Activated CD8-positive, alpha-beta memory T cell treated with anti-CD3 and anti-CD28 coated beads for 1 hour (primary cell): Measurements from ENCODE around the gene ZC3H8.
A peak's percentile ranks its signal among the peaks of the same experiment; 100 is the strongest.
"Not testable (repeated sequence)": the region's sequence is repeated elsewhere in the genome, so short reads cannot be mapped to it uniquely, and the experiment has no call there.

Experiments
- DNase-seq, 2 donors: peaks; one replicate each; pipeline ENCODE4 v3.0.0-alpha.2; 2020; ENCODE audit warnings: low read depth in 1 of 2; ENCODE audit errors: extremely low read depth in 1 of 2

ZC3H8 gene

DNA sequence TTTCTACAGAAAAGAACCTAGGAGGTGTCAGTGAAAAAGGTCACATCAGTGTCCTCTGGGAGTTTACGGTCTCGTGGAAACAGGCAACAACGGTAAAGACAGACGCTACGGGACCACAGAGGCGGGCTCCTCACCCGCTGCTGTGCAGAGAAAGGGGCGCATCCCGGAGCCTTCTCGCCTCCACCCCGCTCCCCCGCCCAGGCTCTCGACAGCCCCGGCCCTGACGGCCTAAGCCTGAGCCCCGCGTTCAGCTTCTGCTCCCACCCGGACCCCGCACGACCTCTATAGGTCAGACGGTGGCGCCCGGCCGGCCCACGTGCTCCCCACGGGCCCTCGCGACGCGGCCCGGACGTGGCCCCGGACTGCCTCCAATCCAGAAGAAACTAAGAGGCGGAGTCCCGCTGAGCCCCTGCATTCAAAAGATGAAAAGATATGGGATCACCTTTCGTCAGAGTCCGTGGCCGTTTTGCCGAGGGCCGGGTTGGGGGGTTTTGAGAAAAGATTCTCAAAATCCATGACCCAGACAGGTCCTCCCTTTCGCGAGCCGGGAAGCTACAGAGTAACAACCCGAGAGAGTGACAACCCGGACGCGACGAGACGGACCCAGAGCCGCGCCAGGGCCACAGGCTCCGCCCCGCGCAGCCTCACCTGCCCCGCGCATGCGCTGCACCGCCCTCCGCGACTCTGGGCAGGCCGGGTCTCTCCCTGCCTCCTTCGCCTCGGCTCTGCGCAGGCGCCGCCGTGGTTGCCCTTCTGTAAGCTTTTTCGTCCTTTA, at the start of gene ZC3H8:
ZC3H8 (minus strand) TSS at position 577 of the 775 bp plus-strand sequence; CDS start at position 516, 61 bp downstream.
- peak; percentile 84 to 94 for DNase-seq

DNA sequence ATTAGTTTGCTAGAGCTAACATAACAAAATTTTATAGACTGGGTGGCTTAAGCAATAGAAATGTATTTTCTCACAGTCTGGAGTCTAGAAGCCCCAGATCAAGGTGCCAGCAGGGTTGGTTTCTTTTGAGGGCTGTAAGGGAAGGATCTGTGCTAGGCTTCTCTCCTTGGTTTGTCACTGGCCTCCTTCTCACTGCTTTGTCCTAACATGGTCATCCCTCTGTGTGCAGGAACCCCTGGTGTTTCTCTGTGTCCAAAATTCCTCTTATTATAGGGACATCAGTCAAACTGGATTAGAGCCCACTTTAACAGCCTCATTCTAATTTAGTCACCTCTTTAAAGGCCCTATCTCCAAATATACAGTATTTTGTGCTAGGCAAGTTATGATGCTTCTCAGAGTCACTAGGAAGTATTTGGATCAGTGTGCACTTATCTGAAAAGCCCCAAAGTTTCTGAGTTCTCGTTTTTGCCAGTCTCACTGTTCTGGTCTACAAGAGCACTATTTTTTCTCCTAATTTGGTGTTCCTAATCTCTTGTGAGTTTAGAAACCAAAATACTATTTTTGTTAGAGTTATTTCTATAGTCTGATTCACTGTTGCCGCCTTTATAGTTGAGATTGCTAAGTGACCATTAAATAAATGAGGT, 49.6 kb upstream of the ZC3H8 start:
- no peak for DNase-seq

DNA sequence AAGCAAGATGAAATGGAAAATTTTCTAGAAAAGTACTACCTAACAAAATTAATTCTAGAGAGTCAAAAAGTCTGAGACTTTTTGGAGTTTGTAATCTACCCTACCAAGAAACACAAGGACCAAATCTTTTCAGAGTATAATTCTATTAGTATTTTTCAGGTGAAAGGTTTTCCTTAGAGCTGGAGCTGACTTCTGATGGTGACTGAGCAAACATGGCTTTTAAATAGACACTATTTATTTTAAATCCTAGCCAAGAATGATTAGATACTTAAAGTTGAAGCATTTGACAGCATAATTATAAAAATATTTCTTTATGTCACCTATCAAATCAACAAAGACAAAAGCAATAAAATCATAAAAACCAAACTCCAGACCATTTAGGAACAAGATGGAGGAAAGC, 47.1 kb upstream of the ZC3H8 start:
- DNase-seq = no peak

DNA sequence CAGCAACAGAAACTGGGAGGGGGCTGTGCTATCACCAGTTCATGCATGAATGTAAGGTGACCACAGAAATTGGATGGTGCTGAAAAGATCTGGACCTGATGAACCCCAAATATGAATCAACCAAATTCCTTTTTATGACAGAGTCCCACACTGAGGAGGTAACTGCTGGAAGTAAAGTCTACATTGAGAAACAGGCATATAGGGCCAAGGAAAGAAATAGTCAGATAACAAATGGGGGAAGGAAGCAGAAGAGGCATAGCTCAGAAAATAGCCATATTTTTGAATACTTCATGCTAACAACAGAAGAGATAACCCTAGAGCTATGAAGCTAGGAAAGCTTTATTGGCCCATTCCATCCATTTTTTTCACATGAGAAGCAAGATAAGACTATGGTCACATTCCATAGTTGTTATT, 46.3 kb upstream of the ZC3H8 start:
- DNase-seq = no peak

DNA sequence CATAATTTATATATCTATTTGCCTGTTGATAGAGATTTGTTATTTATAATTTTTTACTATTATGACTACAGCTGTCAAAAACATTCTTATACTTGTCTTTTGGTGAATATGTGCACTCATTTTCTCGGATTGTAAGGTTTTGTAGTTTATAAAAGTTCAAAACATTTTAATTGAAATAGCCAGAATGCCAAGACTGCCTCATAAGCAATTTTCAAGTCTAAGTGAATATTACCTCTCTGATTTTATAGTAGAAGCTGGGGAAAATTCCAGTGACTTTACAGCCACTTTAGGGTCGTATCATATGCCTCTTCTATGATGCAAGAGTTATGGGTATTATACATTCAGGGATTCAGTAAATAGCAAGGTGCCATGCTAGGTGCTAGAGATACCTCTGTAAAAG, 41.6 kb upstream of the ZC3H8 start:
- DNase-seq = no peak

DNA sequence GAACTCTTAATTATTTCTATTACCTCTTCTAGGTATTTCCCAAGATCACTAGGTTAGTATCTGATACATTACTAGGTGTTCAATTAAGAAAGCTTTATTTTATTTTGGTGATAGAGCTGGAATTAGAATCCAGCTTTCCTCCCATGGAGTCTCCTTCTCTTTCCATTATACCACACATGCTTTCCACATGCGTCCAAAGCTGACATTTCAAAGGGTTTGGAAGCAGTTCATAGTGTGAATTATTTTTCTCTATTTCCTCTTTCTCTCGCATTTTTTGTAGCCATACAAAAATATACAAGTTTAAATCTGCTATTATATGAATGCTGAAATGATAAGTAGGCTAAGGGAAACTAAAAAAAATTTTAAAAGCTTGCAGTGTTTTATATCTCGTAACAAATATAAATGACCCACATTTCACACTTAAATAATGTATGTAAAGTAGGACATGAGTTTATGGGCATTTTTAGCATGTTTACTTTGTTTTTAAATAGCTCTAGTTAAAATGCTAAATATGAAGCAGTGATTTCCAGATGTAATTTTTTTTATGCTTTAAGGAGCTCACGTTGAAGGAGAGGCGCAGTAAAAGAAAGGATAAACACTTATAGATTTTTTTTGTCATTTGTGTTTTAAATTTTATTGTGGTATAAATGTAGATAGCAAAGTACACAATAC, 40.7 kb upstream of the ZC3H8 start:
- no peak for DNase-seq

DNA sequence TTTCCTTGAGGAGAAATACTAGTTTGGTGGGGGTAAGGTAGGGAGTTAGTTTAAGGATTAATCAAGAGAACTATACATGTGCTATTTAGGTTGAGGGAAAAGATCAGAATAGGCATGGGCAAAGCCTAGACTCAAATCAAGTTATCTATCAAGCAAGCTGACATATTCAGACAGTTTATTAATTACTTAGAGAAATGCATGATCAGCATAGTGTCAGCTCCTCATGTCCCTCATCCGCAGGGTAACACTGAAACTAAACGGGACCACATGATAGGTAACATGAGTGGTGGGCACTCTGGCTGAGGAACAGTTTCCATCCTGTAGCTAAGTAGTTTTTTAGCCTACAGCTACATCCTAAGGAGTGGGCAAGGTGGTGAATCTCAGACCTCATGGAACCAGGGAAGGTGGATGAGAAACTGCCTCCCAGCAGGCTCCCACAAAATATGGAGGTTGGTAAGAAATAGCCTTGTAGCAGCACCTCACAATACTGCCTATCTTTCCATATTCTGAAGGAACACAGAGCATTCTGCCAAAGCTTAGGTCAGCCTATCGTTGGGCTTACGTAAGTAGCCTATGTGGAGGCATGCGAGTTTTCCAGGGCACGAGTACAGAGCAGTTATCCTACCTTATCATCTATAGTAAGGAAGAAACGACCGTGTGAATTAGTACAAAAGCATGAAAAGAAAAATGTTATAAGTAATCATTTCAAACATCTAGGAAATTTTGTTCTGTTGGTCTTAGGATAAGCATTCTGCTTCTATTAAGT, 39.0 kb upstream of the ZC3H8 start:
- DNase-seq = no peak

DNA sequence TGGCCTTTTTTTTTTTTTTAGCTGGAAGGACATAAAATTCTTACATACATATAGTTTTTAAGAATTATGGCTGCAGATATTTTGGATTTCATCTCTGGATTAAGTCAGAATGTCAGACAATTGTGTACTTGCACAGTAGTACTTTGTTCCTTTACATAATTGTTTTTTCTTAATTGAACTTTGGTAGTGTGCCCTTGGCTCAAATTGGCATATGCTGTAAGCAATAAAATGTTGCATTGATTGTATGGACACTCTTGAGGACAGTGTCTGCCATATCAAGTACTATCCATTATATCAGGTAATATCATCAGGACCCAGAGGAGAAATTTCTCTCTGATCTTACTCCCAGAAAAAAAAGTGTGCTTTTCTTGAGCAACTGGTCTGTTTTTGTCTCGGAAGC, 35.8 kb upstream of the ZC3H8 start:
- DNase-seq = no peak

DNA sequence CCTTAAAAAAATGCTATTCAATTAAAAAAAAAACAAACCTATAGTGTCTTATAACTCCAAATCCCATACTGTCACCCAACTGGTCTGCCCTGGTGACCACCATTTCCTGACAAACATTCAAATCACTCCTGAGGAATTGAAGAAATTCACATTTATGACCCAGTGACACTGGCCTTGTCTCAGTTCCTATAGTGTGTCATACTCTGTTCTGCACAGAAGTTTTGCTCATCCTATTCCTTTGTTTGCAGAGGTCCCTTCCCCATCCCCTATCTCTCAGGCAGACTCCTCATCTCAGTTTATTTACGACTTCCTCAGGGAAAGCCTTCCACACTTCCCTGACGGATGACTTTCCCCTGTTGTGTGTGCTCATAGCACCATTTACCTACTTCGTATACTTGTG, 35.2 kb upstream of the ZC3H8 start:
- no peak for DNase-seq

DNA sequence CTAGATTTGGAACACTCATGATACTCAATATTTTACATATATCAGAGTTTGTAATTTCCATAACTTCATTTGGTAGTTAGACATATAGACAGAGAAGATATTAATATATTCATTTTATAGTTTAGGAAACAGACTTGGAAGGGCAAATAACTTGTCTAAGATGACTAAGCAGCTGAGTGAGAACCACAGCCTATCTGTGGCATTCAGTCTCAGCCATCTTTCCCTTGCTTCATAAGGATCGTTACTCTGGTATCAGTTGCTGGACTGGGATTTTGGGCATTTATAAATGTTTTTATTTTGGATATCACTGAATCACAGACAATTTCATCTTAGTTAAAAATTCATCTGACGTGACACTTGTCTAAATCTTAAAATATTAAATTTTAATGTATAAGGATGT, 28.7 kb upstream of the ZC3H8 start:
- DNase-seq = not testable (repeated sequence)

DNA sequence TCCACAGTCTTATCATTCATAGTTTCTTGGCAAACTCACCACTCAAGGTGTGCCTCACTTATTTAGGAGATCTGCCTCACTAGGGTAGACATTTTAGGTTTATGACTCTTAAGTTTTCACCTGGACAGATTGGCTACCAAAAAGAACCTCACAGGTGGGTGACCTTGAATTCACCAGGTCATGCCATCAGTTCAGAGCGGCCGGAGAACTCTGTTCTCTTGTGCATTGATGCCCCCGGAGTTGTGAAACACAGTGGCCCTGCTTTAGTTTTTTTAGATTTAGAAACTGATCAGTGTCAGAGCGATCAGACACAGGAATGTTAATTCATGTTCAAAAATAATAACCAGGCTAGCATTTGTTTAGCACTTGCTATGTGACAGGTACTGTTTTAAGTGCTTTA, 27.2 kb upstream of the ZC3H8 start:
- not testable (repeated sequence) for DNase-seq

DNA sequence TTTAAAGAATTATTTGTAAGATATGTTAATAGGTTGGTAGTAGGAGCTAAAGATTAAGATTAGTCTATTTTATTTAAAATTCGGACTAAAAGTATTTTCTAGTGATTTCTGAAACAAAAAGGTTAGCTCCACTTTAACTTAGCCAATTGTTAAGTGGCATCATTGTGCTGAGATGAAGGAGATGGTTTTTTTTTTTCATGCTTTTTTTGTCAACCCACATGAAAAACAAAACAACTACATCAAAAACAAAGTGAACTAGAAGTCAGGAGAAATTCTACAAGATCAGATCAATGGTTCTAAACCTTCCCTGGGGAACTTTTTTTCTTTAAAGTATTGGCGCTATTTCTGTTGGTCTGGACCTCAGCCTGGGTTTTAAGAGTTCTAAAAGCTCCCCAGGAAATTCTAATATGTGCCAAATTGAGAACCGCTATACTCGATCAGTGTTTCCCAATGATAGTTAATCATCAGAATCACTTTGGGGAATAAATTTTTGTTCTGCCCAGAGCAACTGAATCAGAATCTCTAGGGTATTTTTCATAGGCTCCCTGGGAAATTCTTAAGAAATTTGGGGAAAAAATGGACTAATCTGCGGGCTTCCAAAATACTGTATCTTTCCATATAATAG, 22.9 kb upstream of the ZC3H8 start:
- no peak for DNase-seq

DNA sequence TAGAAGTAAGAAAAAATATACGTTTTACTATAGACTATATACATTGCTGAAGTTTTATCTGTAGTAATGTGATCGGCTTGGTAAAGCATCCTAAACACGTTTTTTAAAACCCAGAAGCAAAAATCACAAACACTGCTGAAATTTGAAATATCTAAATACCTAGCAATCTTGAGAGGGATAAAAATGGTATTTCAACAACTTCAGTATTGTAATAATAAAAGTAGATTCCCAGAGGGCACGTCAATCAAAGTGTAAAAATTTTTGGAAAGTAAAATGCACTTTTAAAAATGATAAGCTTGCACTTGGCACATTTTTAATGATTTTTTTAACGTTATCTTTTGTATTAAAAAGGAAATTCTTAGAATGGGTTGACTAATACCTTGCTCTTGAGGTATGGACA, 22.1 kb upstream of the ZC3H8 start:
- no peak for DNase-seq

DNA sequence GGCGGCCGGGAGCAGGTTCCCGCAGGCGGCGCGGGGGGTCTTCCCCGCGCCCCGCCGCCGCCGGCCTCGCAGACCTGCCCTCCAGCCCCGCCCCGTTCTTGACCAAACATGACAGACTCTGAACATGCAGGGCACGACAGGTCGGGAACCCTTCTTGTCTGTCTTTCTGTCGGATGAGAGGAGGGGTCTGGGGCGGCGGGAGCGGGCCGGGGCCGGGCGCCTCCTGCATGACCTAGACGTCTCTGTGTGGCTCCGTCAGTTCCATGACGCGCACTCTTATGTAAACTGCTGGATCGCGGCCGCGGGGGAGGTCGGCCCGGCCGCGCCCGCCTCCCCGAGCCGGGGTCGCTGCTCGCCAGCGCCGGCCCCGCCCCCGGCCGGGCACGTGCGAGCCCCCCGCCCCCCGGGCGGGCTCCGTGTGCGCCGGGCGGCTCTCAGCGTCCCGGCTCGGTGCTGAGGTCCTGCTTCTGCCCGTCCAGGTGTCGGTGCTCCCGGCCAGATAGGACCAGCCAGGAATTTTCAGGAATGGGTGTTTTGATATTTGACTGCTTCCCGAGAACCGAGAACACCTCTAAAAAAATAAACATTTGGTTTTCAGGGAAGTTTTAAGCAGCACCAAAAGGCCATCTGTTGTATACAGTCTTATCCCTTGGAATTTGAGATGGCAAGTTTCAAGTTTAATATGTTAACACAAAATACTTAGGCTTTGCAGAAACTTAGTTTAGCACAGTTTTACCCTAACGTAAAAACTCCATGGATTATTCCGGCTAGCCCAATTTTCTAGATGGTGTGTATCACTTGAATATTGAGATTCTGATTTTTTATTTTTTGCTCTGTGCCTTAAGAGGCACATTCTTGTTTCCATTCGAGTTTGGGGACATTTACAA, 21.3 kb upstream of the ZC3H8 start:
- DNase-seq = peak; percentile 64 to 77

DNA sequence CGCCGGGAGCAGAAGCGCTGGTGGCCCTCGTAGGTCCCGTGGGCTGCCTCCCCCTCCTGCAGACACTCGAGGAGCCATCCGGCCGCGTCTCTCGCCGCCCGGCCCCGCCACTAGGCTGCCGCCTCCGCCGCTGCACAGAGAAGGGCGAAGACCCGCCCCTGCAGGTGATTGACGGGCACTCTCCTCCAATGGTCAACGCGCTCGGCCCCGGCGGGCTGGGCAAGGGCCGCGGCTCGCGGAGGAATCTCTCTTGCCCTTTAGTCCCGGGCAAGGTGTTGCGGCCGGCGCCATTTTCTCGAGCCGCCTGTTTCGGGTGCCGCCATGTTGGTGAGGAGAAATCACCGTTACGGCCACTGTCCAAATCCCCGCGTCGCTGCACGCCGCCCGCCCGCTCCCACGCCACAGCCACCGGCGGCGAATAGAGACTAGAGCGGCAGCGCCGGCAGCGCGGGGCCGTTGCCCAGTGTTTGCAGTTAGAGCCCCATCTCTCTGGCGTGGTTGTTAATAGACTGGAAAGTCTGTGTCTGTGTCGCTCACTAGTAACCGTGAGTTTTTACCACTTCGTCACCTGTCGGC, 20.6 kb upstream of the ZC3H8 start, which contains the start of gene ZC3H6:
ZC3H6 (plus strand) TSS at position 287 of the 576 bp plus-strand sequence. CDS start 398 bp downstream, outside the sequence.
- DNase-seq = peak; percentile 99

DNA sequence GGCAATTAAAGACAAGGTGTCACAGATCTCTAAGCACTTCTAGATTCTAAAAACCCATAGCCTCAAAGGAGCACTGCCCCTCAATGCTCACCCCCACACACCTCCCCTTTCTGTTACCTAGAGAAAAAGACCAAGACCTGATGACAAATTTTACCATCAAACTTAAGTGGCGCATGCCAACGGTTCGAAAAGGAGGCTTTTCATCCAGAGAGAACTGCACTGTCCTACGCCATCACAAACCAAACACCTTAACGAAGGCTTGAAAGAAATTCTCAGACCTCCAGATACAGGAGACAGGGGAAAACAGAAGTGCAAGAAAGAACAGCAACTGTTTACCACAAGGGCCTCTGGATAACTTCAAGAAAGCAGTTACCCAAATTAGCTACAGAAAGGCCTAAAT, 18.5 kb upstream of the ZC3H8 start:
- no peak for DNase-seq

DNA sequence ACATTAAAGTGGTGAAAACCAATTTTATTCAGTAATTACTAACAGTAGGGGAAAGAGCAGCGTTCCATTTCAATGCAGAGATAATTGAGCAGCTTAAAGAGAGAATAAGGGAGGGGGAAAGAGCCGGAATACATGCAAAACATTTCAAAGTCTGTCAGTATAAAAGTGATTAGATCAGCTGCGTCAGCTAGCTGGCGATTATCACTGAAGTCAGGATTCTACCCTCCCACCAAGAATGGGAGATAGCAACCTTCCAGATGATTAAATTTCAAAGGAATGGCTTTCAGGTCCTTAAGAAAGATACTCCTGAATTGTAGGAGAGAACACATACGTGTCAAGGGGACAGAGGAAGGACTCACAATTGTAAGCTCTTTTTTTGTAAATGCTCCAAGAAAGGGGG, 17.8 kb upstream of the ZC3H8 start:
- no peak for DNase-seq

DNA sequence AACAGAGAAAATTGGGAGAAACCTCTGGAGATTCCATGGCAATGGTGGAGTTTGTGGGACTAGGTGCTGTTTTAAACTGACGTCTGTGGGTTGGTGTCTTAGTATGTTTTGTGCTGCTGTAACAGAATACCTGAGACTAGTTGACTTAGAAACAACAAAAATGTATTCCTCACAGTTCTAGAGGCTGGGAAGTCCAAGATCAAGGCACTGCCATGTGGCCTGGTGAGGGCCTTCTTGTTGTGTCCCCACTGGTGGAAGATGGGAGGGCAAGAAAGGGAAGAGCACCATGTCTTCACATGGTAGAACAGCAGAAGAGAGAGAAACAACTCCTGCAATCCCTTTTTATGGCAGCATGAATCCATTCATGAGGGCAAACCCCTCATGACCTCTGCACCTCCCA, 13.7 kb upstream of the ZC3H8 start:
- no peak for DNase-seq

DNA sequence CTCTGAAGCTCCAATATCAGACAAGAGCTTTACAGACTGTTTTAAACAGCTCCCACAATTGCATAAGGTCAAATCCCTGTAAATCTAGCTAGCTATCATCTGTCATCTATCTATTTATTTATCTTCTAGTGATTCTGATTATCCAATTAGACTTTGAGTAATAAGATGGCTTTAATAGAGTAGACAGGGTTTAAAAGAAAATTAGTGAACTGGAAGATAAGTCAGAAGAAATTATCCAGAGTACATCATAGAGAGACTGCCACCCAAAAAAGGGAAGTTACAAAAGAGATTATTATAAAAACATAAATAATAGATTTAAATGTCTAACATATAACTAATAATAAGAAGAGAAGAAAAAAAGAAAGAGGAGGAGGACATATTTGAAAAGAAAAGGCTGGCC, 8.0 kb upstream of the ZC3H8 start:
- DNase-seq = no peak
